ENCODE results near the gene SCFD2.

DNA sequence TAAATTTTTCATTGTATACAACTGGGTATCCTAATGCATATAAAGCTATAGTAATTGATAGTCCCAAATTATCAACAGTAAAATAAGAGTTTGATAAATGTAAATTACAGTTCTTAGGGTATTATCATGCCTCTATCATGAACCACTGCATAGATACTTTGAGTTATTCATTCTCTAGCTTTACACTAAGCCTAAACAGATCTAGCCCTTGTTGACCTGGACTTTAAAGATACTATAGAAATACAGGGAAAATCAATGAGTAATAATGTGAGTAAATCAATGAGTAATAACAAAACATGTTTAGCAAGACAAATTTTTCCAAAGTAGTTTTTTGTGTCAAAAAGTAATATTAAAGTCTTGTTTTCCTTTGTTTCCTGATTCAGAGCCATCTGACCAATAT lies 228.4 kb downstream of the SCFD2 start:
- TF ChIP-seq JUND (IDR thresholded peaks at IDR 0.05) (no peak), YY1 (IDR thresholded peaks at IDR 0.05) (no peak), FOXA1 (IDR thresholded peaks at IDR 0.05) (no peak), HNF4G (IDR thresholded peaks at IDR 0.05) (no peak), SP1 (IDR thresholded peaks at IDR 0.05) (no peak), RAD21 (IDR thresholded peaks at IDR 0.05) (no peak), EGR1 (IDR thresholded peaks at IDR 0.05; ENCODE audit: low read depth in 2 of 2) (no peak), HNF4A (conservative IDR thresholded peaks at IDR 0.05) (no peak), RXRA (IDR thresholded peaks at IDR 0.05) (no peak)
- TF ChIP-seq, protein P1, sequence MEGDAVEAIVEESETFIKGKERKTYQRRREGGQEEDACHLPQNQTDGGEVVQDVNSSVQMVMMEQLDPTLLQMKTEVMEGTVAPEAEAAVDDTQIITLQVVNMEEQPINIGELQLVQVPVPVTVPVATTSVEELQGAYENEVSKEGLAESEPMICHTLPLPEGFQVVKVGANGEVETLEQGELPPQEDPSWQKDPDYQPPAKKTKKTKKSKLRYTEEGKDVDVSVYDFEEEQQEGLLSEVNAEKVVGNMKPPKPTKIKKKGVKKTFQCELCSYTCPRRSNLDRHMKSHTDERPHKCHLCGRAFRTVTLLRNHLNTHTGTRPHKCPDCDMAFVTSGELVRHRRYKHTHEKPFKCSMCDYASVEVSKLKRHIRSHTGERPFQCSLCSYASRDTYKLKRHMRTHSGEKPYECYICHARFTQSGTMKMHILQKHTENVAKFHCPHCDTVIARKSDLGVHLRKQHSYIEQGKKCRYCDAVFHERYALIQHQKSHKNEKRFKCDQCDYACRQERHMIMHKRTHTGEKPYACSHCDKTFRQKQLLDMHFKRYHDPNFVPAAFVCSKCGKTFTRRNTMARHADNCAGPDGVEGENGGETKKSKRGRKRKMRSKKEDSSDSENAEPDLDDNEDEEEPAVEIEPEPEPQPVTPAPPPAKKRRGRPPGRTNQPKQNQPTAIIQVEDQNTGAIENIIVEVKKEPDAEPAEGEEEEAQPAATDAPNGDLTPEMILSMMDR (IDR thresholded peaks at IDR 0.05; ENCODE audit: low read depth, low read length, missing input control): no peak
- TF ChIP-seq, protein P2, sequence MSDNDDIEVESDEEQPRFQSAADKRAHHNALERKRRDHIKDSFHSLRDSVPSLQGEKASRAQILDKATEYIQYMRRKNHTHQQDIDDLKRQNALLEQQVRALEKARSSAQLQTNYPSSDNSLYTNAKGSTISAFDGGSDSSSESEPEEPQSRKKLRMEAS (IDR thresholded peaks at IDR 0.05): no peak
- TF ChIP-seq, protein P3, sequence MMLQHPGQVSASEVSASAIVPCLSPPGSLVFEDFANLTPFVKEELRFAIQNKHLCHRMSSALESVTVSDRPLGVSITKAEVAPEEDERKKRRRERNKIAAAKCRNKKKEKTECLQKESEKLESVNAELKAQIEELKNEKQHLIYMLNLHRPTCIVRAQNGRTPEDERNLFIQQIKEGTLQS (IDR thresholded peaks at IDR 0.05): no peak
- TF ChIP-seq, protein P4, sequence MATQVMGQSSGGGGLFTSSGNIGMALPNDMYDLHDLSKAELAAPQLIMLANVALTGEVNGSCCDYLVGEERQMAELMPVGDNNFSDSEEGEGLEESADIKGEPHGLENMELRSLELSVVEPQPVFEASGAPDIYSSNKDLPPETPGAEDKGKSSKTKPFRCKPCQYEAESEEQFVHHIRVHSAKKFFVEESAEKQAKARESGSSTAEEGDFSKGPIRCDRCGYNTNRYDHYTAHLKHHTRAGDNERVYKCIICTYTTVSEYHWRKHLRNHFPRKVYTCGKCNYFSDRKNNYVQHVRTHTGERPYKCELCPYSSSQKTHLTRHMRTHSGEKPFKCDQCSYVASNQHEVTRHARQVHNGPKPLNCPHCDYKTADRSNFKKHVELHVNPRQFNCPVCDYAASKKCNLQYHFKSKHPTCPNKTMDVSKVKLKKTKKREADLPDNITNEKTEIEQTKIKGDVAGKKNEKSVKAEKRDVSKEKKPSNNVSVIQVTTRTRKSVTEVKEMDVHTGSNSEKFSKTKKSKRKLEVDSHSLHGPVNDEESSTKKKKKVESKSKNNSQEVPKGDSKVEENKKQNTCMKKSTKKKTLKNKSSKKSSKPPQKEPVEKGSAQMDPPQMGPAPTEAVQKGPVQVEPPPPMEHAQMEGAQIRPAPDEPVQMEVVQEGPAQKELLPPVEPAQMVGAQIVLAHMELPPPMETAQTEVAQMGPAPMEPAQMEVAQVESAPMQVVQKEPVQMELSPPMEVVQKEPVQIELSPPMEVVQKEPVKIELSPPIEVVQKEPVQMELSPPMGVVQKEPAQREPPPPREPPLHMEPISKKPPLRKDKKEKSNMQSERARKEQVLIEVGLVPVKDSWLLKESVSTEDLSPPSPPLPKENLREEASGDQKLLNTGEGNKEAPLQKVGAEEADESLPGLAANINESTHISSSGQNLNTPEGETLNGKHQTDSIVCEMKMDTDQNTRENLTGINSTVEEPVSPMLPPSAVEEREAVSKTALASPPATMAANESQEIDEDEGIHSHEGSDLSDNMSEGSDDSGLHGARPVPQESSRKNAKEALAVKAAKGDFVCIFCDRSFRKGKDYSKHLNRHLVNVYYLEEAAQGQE (IDR thresholded peaks at IDR 0.05): no peak
